Gastrocnemius medialis (tissue), 4 donors: ENCODE data around the gene ATP1A2.

ENCODE experiments used
- CTCF ChIP-seq, 5 experiments: fragments of 450-650 bp in 3 of 5; fragments of 200-600 bp in 2 of 5; sonication (generic) in 2 of 5; IDR thresholded peaks in 4 of 5; conservative IDR thresholded peaks in 1 of 5; 1 replicate in 4 of 5; 2 replicates in 1 of 5; pipeline ENCODE4 v1.5.1; 2016 to 2019; ENCODE audit warnings: antibody characterized with exemption in 5 of 5, mild to moderate bottlenecking in 3 of 5, moderate library complexity in 3 of 5
- POLR2A ChIP-seq, 2 donors: fragments of 450-650 bp; IDR thresholded peaks; one replicate each; pipeline ENCODE4 v1.6.1; 2017; ENCODE audit warnings: antibody characterized with exemption in 2 of 2, mild to moderate bottlenecking in 2 of 2, moderate library complexity in 2 of 2

- TF ChIP-seq CTCF (IDR thresholded peaks at IDR 0.05 in 4 of 5, conservative IDR thresholded peaks at IDR 0.05 in 1 of 5), result no peak
- no peak for TF ChIP-seq POLR2A (IDR thresholded peaks at IDR 0.05)
These were observed 14.9 kb downstream of the ATP1A2 start for GRCh38 chr1:160130486-160130885.
